ENCODE data around the gene NTMT2.

- TF ChIP-seq CTCF (IDR thresholded peaks at IDR 0.05 in 4 of 5, conservative IDR thresholded peaks at IDR 0.05 in 1 of 5): no peak
- TF ChIP-seq POLR2A (IDR thresholded peaks at IDR 0.05): no peak
Measured at GRCh38 chr1:170218257-170218650, 72.5 kb downstream of the NTMT2 start.
